ENCODE data around the gene TRPM3.

The TRPM3 gene

DNA sequence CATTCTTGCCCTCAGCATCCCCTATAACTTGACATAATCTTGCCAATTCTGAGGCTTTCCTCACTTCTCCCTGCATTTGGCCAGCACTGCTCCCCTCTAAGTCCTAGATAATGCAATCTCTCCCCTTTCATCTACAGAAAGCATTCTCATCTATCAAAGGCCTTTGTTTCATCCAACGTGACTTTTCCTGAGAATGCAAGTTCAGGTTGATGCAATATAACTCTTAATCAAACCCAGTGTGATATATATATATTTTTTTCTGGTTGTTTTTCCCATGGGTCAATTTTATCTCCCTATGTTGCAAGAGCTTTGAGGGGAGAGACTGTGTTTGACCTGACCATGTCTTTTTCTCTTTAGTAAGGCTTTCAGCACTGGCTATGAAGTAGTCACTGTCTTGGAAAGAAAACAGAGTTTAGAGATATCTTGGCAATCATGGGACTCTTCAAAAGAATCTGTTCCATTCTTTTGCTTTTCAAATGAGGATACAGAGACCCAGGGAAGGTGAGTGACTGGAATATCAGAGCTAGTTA is 268.6 kb downstream of the TRPM3 start:
- no peak overlapping the region for H3K4me3 ChIP-seq (ENCODE audit: low read depth, low read length)
- no peak for TF ChIP-seq MYC (IDR thresholded peaks at IDR 0.05; ENCODE audit: low read depth, low read length)
- TF ChIP-seq POLR2A (IDR thresholded peaks at IDR 0.05; ENCODE audit: extremely low read depth, insufficient read length), result no peak
- TF ChIP-seq, protein P1, sequence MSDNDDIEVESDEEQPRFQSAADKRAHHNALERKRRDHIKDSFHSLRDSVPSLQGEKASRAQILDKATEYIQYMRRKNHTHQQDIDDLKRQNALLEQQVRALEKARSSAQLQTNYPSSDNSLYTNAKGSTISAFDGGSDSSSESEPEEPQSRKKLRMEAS (IDR thresholded peaks at IDR 0.05; ENCODE audit: low read depth, low read length), result no peak
- TF ChIP-seq, protein P2, sequence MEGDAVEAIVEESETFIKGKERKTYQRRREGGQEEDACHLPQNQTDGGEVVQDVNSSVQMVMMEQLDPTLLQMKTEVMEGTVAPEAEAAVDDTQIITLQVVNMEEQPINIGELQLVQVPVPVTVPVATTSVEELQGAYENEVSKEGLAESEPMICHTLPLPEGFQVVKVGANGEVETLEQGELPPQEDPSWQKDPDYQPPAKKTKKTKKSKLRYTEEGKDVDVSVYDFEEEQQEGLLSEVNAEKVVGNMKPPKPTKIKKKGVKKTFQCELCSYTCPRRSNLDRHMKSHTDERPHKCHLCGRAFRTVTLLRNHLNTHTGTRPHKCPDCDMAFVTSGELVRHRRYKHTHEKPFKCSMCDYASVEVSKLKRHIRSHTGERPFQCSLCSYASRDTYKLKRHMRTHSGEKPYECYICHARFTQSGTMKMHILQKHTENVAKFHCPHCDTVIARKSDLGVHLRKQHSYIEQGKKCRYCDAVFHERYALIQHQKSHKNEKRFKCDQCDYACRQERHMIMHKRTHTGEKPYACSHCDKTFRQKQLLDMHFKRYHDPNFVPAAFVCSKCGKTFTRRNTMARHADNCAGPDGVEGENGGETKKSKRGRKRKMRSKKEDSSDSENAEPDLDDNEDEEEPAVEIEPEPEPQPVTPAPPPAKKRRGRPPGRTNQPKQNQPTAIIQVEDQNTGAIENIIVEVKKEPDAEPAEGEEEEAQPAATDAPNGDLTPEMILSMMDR (IDR thresholded peaks at IDR 0.05; ENCODE audit: low read depth, low read length), result no peak
- no peak for DNase-seq (ENCODE audit: low read depth)

DNA sequence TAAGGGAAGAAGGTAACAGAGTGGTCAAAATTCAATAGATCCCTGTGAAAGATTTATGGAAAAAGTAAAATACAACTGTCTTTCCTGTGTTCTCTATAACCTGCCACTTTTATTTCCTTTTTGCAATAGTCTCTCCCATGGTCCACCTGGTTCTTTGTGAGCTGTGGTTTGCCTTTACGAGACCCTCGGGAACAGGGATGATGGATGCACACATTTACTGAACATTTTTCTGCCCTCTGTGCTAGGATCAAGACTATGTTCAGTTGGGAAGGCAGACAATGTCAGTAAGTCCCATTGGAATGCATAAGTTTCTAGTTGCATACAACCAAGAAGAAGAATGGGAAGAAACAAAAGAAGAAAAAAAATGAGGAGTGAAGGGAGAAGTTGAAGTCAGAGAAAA is 281.2 kb downstream of the TRPM3 start:
- TF ChIP-seq, protein P2 (IDR thresholded peaks at IDR 0.05; ENCODE audit: low read depth, low read length), result no peak
- TF ChIP-seq, protein P1 (IDR thresholded peaks at IDR 0.05; ENCODE audit: low read depth, low read length), result no peak
- TF ChIP-seq POLR2A (IDR thresholded peaks at IDR 0.05; ENCODE audit: extremely low read depth, insufficient read length) (no peak), MYC (IDR thresholded peaks at IDR 0.05; ENCODE audit: low read depth, low read length) (no peak)

DNA sequence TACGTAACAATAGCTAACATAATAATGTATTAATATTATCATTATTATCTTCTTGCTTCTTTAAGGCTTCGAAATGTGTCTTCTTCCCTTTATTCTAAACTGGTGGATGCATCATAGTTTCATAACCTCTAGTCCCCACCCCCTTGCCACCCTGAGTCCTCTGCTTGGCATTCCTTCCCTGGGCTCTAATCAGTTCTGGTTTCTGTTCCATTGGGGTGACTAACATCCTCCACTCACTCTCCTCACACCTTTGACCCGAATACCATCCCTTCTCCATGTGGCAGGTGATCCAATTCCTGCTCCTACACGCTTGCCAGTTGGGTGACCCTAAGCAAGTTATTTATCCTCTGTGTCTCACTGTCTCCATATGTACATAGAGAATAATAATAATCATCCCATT is 286.1 kb downstream of the TRPM3 start:
- H3K4me3 ChIP-seq (ENCODE audit: low read depth, low read length), result no peak overlapping the region
- TF ChIP-seq, protein P2 (IDR thresholded peaks at IDR 0.05; ENCODE audit: low read depth, low read length), result no peak
- TF ChIP-seq MYC (IDR thresholded peaks at IDR 0.05; ENCODE audit: low read depth, low read length), result no peak
- TF ChIP-seq POLR2A (IDR thresholded peaks at IDR 0.05; ENCODE audit: extremely low read depth, insufficient read length), result no peak
- TF ChIP-seq, protein P1 (IDR thresholded peaks at IDR 0.05; ENCODE audit: low read depth, low read length), result no peak
- no peak for DNase-seq (ENCODE audit: low read depth)

More for the DNA sequence above, 281.2 kb downstream of the TRPM3 start:
- no peak for DNase-seq (ENCODE audit: low read depth)
- H3K4me3 ChIP-seq (ENCODE audit: low read depth, low read length), result no peak overlapping the region

DNA sequence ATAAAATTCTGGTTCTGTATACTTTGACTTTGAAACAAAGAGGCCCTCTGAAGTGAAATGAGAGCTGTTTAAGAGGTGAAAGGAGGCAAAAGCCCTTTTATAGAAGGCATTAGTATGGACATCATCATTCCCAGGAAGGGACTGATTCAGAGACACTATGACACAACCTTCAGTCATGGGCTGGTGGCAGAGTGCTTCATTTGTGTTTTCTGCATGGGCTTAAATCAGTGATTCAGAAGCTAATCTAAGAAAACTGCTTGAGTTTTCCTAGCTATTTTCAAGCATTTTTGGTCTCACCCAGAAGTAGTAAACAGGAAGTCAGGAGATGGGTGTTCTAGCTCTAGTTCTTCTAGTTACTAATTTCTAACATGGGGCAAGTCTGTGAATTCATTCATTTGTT is 288.9 kb downstream of the TRPM3 start:
- no peak for DNase-seq (ENCODE audit: low read depth)
- TF ChIP-seq, protein P1 (IDR thresholded peaks at IDR 0.05; ENCODE audit: low read depth, low read length), result no peak
- TF ChIP-seq POLR2A (IDR thresholded peaks at IDR 0.05; ENCODE audit: extremely low read depth, insufficient read length) (no peak), MYC (IDR thresholded peaks at IDR 0.05; ENCODE audit: low read depth, low read length) (no peak)
- H3K4me3 ChIP-seq (ENCODE audit: low read depth, low read length), result no peak overlapping the region

DNA sequence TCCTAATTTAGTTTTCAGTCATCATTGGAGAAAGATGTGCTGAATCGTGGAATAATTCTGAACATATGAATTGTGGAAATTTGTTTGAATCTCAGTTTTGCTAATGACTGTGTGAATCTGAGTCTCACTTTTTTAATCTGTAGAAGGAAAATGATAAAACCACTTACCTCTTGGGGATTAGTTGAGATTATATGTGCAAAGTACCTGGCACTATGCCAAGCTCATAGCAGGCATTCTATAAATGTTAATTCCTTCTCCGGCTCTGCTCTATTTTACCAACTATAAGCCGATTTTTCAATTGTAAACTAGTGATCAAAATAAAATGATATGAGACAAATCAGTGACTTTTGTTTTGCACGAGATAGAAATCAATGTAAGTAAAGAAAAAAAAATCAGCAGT is 290.8 kb downstream of the TRPM3 start:
- TF ChIP-seq MYC (IDR thresholded peaks at IDR 0.05; ENCODE audit: low read depth, low read length) (no peak), POLR2A (IDR thresholded peaks at IDR 0.05; ENCODE audit: extremely low read depth, insufficient read length) (no peak)
- TF ChIP-seq, protein P1 (IDR thresholded peaks at IDR 0.05; ENCODE audit: low read depth, low read length), result no peak
- TF ChIP-seq, protein P2 (IDR thresholded peaks at IDR 0.05; ENCODE audit: low read depth, low read length), result no peak
- no peak for DNase-seq (ENCODE audit: low read depth)
- H3K4me3 ChIP-seq (ENCODE audit: low read depth, low read length), result no peak overlapping the region

DNA sequence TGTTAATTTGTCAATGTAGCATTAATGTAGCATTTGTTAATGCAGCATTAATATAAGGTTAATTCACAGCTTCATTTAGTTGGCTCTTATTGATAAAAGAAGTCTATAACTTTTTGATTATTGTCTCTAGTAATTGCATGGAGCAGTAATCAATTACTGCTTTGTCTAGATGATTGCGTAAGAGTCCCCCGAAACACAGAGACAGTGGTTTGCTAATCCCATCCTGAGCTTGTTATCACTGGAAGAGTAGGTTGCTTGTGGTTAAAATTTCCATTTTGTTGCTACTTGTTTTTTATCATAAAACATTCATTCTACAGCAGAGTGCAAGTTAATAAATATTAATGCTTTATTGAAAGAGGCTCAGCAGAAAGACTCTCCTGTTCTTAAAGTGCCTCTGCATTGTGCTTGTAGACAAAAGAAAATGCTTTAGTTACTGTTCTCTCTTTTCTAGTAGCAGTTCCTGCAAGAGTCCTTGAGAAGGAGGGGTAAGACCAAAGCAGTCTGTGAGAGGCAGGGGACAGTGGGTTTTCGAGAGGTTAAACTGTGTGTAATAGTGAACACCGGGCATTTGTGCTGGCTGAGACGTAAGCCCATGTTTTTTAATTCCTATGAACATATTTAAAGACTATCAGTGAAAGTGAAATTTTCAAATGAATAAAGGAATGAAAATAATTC is 291.7 kb downstream of the TRPM3 start:
- H3K4me3 ChIP-seq (ENCODE audit: low read depth, low read length), result no peak overlapping the region
- no peak for DNase-seq (ENCODE audit: low read depth)
- no peak for TF ChIP-seq POLR2A (IDR thresholded peaks at IDR 0.05; ENCODE audit: extremely low read depth, insufficient read length)
- no peak for TF ChIP-seq MYC (IDR thresholded peaks at IDR 0.05; ENCODE audit: low read depth, low read length)
- TF ChIP-seq, protein P1 (IDR thresholded peaks at IDR 0.05; ENCODE audit: low read depth, low read length), result no peak
- TF ChIP-seq, protein P2 (IDR thresholded peaks at IDR 0.05; ENCODE audit: low read depth, low read length), result no peak
